ENCODE results near the gene LIMK2. TPM values are rescaled to one million over a fixed set of nuclear protein-coding genes. Genes with fewer than 3 reads are reported as not detected.

LIMK2 gene
- total and polyA plus RNA-seq, 9 of the 15 experiments (the other 6 are each of a cell fraction or from before 2014, with no cell fraction given): 1.1 to 14.5 (median 8.5) TPM

DNA sequence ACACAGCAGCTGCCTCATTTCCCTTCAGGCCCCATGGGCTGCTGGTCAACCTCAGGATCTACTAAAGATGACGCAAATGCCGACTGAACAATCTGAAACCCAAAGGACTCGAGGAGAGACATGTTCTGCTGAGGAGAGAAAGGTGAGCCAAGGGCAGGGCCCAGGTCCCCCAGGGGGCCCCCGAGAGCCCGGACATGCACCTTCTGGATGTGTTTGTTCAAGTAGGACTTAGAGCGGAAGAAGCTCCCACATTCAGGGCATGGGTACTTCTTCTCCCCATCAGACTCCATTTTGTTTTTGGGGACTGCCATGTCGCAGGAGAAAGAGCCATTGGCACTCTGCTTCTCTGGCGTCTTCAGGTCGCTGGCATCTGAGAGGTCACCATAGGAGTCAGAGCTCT is 114.8 kb downstream of the LIMK2 start:
- Histone ChIP-seq H3K9me3 (replicated peaks; ENCODE audit: control insufficient read depth, insufficient read depth, low read depth, low read length) (no peaks in the 10 kb centered on the region), H3K9ac (ENCODE audit: insufficient read depth in 1 of 2, low read depth in 2 of 2, low read length in 2 of 2) (no peak overlapping the region), H3K4me1 (replicated peaks in 1 of 2; ENCODE audit: control insufficient read depth in 2 of 2, insufficient read depth in 2 of 2, low read length in 2 of 2) (no peaks in the 10 kb centered on the region; a peak in 1 of 5 replicates), H3K9me1 (ENCODE audit: control insufficient read depth, insufficient read depth, low read length) (no peaks in the 10 kb centered on the region), H3K27ac (ENCODE audit: extremely low read depth, low read depth, low read length) (no peak overlapping the region), H3K36me3 (ENCODE audit: control insufficient read depth, insufficient read depth, low read length) (0 out of 3 replicates have a peak, but pooled peaks cover 4% of the 10 kb centered on the region), H3K27me3 (ENCODE audit: control insufficient read depth in 2 of 2, insufficient read depth in 2 of 2, low read length in 2 of 2) (no peaks in the 10 kb centered on the region), H2AFZ (ENCODE audit: low read depth, low read length) (no peak overlapping the region), H4K20me1 (replicated peaks; ENCODE audit: control insufficient read depth, insufficient read depth, low read length) (no peaks in the 10 kb centered on the region), H3K4me3 (no peak overlapping the region), H3K79me2 (ENCODE audit: control insufficient read depth, insufficient read depth, low read length) (no peaks in the 10 kb centered on the region), H3K4me2 (ENCODE audit: insufficient read depth, low read length) (no peak overlapping the region)
- 81% methylated on average over 7 of the region's 9 CpGs for WGBS (ENCODE audit: insufficient coverage, low coverage, missing lambda C conversion rate)
- intact Hi-C loops (cut with micrococcal nuclease): no loop called here
- in situ Hi-C loops (cut with MboI): no loop called here
- ATAC-seq (no peak), DNase-seq (ENCODE audit: extremely low read depth in 1 of 4, low spot score in 3 of 4) (no peak), FAIRE-seq (no peak)
- no TSS peak for BruUV-seq (replicated peaks)
- no peak for TF ChIP-seq KDM5B (IDR thresholded peaks at IDR 0.05; ENCODE audit: insufficient replicate concordance, low read depth, low read length)
- TF ChIP-seq ZNF740 (CRISPR knock-in tag; IDR thresholded peaks at IDR 0.05): no peak
- no peak for TF ChIP-seq ZNF740 (tag; IDR thresholded peaks at IDR 0.05)
- no peak for TF ChIP-seq HNRNPL (IDR thresholded peaks at IDR 0.05; ENCODE audit: low read depth, low read length)
- no peak for TF ChIP-seq FOXP1 (CRISPR knock-in tag; IDR thresholded peaks at IDR 0.05)
- no peak for TF ChIP-seq ZBTB40 (IDR thresholded peaks at IDR 0.05)
- TF ChIP-seq ZBTB40 (CRISPR knock-in tag; IDR thresholded peaks at IDR 0.05): no peak
- ChIA-PET CTCF (ENCODE audit: low intra/inter-chr PET ratio) (no interaction called here), POLR2A (no interaction called here)

All from K562 (cell line).